HEK293 (cell line): ENCODE measurements around the gene CATSPER1.

Experiments
- CTCF ChIA-PET: fragments of 350-600 bp; formaldehyde crosslinking; extraction: SDS; loops from one replicate; lab custom pipeline; 2021; ENCODE audit warnings: antibody characterized with exemption; lab: Yijun Ruan, JAX
- POLR2A ChIA-PET: fragments of 300-600 bp; formaldehyde crosslinking; extraction: SDS; loops from one replicate; lab custom pipeline; 2020; ENCODE audit warnings: antibody characterized with exemption, inconsistent platforms; lab: Yijun Ruan, JAX
- H3K27ac ChIP-seq: fragments of 200-500 bp; sonication (Bioruptor generic); 2 replicates; pipeline ENCODE4 v1.5.1; 2014; ENCODE audit warnings: low read depth, low read length, control low read depth, inconsistent platforms; ENCODE audit errors: extremely low read depth
- H3K36me3 ChIP-seq, 2 experiments: fragments of 200-500 bp in 1 of 2; sonication (Bioruptor generic) in 1 of 2; 1 replicate in 1 of 2; 2 replicates in 1 of 2; pipeline ENCODE4 v1.5.1; 2014 to 2017; ENCODE audit warnings: inconsistent platforms in 2 of 2, low read length in 2 of 2; ENCODE audit not compliant: control insufficient read depth in 2 of 2, insufficient read depth in 1 of 2
- H3K4me1 ChIP-seq: fragments of 200-500 bp; sonication (Bioruptor generic); 2 replicates; pipeline ENCODE4 v1.5.1; 2014; ENCODE audit warnings: mild to moderate bottlenecking, low read length, inconsistent platforms; ENCODE audit not compliant: control insufficient read depth, insufficient read depth
- H3K4me3 ChIP-seq: 2 replicates; pipeline ENCODE4 v1.5.1; 2011; ENCODE audit warnings: low read depth, mild to moderate bottlenecking, control low read depth, low read length, moderate library complexity
- H3K9me3 ChIP-seq: fragments of 200-500 bp; sonication (Bioruptor generic); 2 replicates; pipeline ENCODE4 v1.5.1; 2014; ENCODE audit warnings: low read depth, low read length, inconsistent platforms; ENCODE audit not compliant: control insufficient read depth, insufficient read depth
- EGR2 ChIP-seq: fragments of 450-650 bp; formaldehyde crosslinking; IDR thresholded peaks from 2 replicates; pipeline ENCODE4 v1.5.1; 2016; ENCODE audit warnings: low read depth, missing biosample characterization, missing genetic modification characterization
- ELK4 ChIP-seq: IDR thresholded peaks from 2 replicates; pipeline ENCODE4 v1.6.1; 2011; ENCODE audit warnings: mild to moderate bottlenecking, low read depth, low read length, borderline replicate concordance
- PATZ1 ChIP-seq: fragments of 450-650 bp; formaldehyde crosslinking; IDR thresholded peaks from 2 replicates; pipeline ENCODE4 v1.5.1; 2016; ENCODE audit warnings: missing biosample characterization, missing genetic modification characterization
- PRDM1 ChIP-seq: fragments of 450-650 bp; formaldehyde crosslinking; IDR thresholded peaks from 2 replicates; pipeline ENCODE4; 2016; ENCODE audit warnings: missing biosample characterization, missing genetic modification characterization
- RBAK ChIP-seq: fragments of 450-650 bp; formaldehyde crosslinking; IDR thresholded peaks from 2 replicates; pipeline ENCODE4 v1.5.1; 2016; ENCODE audit warnings: missing biosample characterization, missing genetic modification characterization
- TSHZ1 ChIP-seq: fragments of 450-650 bp; formaldehyde crosslinking; IDR thresholded peaks from 2 replicates; pipeline ENCODE4 v1.5.1; 2016; ENCODE audit warnings: missing biosample characterization, missing genetic modification characterization, borderline replicate concordance
- ZNF26 ChIP-seq: fragments of 450-650 bp; formaldehyde crosslinking; IDR thresholded peaks from 2 replicates; pipeline ENCODE4 v1.5.1; 2016; ENCODE audit warnings: missing biosample characterization, missing genetic modification characterization
- ZNF37A ChIP-seq: fragments of 450-650 bp; IDR thresholded peaks from 2 replicates; pipeline ENCODE4 v1.5.1; 2018; ENCODE audit warnings: missing biosample characterization, missing genetic modification characterization
- ZNF394 ChIP-seq: fragments of 450-650 bp; formaldehyde crosslinking; IDR thresholded peaks from 2 replicates; pipeline ENCODE4 v1.5.1; 2016; ENCODE audit warnings: missing biosample characterization, missing genetic modification characterization, mild to moderate bottlenecking, moderate library complexity, borderline replicate concordance
- ZNF510 ChIP-seq: fragments of 450-650 bp; formaldehyde crosslinking; IDR thresholded peaks from 2 replicates; pipeline ENCODE4 v1.5.1; 2018; ENCODE audit warnings: mild to moderate bottlenecking, missing genetic modification characterization, missing biosample characterization; ENCODE audit not compliant: insufficient replicate concordance
- ZNF521 ChIP-seq: fragments of 450-650 bp; formaldehyde crosslinking; IDR thresholded peaks from 2 replicates; pipeline ENCODE4 v1.5.1; 2017; ENCODE audit warnings: missing biosample characterization, mild to moderate bottlenecking, missing genetic modification characterization
- ZNF596 ChIP-seq: fragments of 450-650 bp; IDR thresholded peaks from 2 replicates; pipeline ENCODE4 v1.5.0; 2018; ENCODE audit warnings: missing biosample characterization, mild to moderate bottlenecking, missing genetic modification characterization, moderate library complexity
- ZNF76 ChIP-seq: fragments of 450-650 bp; formaldehyde crosslinking; IDR thresholded peaks from 2 replicates; pipeline ENCODE4; 2016; ENCODE audit warnings: low read depth, missing biosample characterization, missing genetic modification characterization, borderline replicate concordance
- ZNF777 ChIP-seq: fragments of 450-650 bp; formaldehyde crosslinking; IDR thresholded peaks from 2 replicates; pipeline ENCODE4 v1.5.1; 2017; ENCODE audit warnings: missing biosample characterization, missing genetic modification characterization, borderline replicate concordance
- ZNF837 ChIP-seq: fragments of 450-650 bp; formaldehyde crosslinking; IDR thresholded peaks from 2 replicates; pipeline ENCODE4 v1.5.1; 2016; ENCODE audit warnings: missing biosample characterization, missing genetic modification characterization

The CATSPER1 gene

GRCh38 chr11:66062408-66062807 is 36.1 kb upstream of the CATSPER1 start (continued):
- TF ChIP-seq ZNF37A (tag by site-specific recombination) (no peak), ZNF26 (tag by site-specific recombination) (no peak)
- TF ChIP-seq, all 188 proteins: peak for 0

- Histone ChIP-seq H3K4me1 (no peaks in the 10 kb centered on the region), H3K4me3 (no peak overlapping the region), H3K27ac (no peak overlapping the region), H3K9me3 (no peaks in the 10 kb centered on the region)
- CTCF ChIA-PET = no interaction called here
- POLR2A ChIA-PET = interaction anchor here (1.7 to 2.6 kb wide), 2 partner anchors 9 to 10 kb away, joined by 4 to 7 read pairs; partner anchors contain the start of gene SF3B2
- no peak for TF ChIP-seq ZNF596 (tag by site-specific recombination)
- TF ChIP-seq ZNF777 (tag by site-specific recombination) = no peak
- TF ChIP-seq ZNF521 (tag by site-specific recombination) = no peak
- no peak for TF ChIP-seq ELK4
- no peak for TF ChIP-seq ZNF837 (tag by site-specific recombination)
- no peak for TF ChIP-seq PATZ1 (tag by site-specific recombination)
- no peak for TF ChIP-seq RBAK (tag by site-specific recombination)
- TF ChIP-seq ZNF76 (tag by site-specific recombination) = no peak
- no peak for TF ChIP-seq ZNF510 (tag by site-specific recombination)
- no peak for TF ChIP-seq TSHZ1 (tag by site-specific recombination)
- no peak for TF ChIP-seq ZNF394 (tag by site-specific recombination)
- TF ChIP-seq PRDM1 (tag by site-specific recombination) = no peak
- TF ChIP-seq EGR2 = no peak
- TF ChIP-seq, all 188 proteins: peak for 0
- H3K36me3 ChIP-seq = peaks cover 45 to 95% of the 10 kb centered on the region in 2 experiments
Measured at GRCh38 chr11:66061268-66061667, 35.0 kb upstream of the CATSPER1 start.
